Endothelial cell (in vitro differentiated cells): ENCODE data around the gene PODXL2. TPM values are rescaled to one million over a fixed set of nuclear protein-coding genes. Genes with fewer than 3 reads are reported as not detected.

Experiments used
- DNase-seq: peaks from one replicate; pipeline ENCODE4 v3.0.0; 2021; ENCODE audit warnings: low spot score
- H3K27ac Mint-ChIP-seq: one replicate; pipeline ENCODE4 v1.8.0; 2021; ENCODE audit warnings: mixed read lengths, inconsistent platforms; ENCODE audit not compliant: unreplicated experiment
- H3K27me3 Mint-ChIP-seq: one replicate; pipeline ENCODE4 v1.8.0; 2021; ENCODE audit warnings: mild to moderate bottlenecking, moderate library complexity, mixed read lengths, inconsistent platforms; ENCODE audit not compliant: unreplicated experiment
- H3K36me3 Mint-ChIP-seq: one replicate; pipeline ENCODE4 v1.8.0; 2021; ENCODE audit warnings: mild to moderate bottlenecking, low read depth, mixed read lengths, inconsistent platforms; ENCODE audit not compliant: unreplicated experiment
- H3K4me1 Mint-ChIP-seq: one replicate; pipeline ENCODE4 v1.8.0; 2021; ENCODE audit warnings: mild to moderate bottlenecking, mixed read lengths, inconsistent platforms; ENCODE audit not compliant: unreplicated experiment
- H3K4me3 Mint-ChIP-seq: one replicate; pipeline ENCODE4 v1.8.0; 2021; ENCODE audit warnings: mild to moderate bottlenecking, mixed read lengths, inconsistent platforms; ENCODE audit not compliant: unreplicated experiment
- H3K9me3 Mint-ChIP-seq: one replicate; pipeline ENCODE4 v1.8.0; 2021; ENCODE audit warnings: mixed read lengths, inconsistent platforms; ENCODE audit not compliant: unreplicated experiment
- CTCF ChIP-seq: fragments of 200-600 bp; sonication (generic); IDR thresholded peaks from one replicate; pipeline ENCODE4 v1.5.0; 2021; ENCODE audit warnings: antibody characterized with exemption; ENCODE audit not compliant: unreplicated experiment
- total RNA-seq: library from RNA; stranded (reverse); fragmentation: NEBNext Ultra II Directional; extraction: Animal tissue kit (Norgen Biotek cat#: 25700); gene quantifications from one replicate; pipeline ENCODE4 v1.2.1, GENCODE V29; 2021; ENCODE audit not compliant: unreplicated experiment

Gene PODXL2
- total RNA-seq, 1 donor from 2014 or later: 16.4 TPM

- H3K9me3 Mint-ChIP-seq: no peaks in the 10 kb centered on the region
- H3K36me3 Mint-ChIP-seq: no peaks in the 10 kb centered on the region
- peak overlapping the region; percentile 12 for H3K4me3 Mint-ChIP-seq
- peaks cover 3% of the 10 kb centered on the region for H3K4me1 Mint-ChIP-seq
- H3K27ac Mint-ChIP-seq: no peak overlapping the region
- no peak for DNase-seq
- TF ChIP-seq CTCF: no peak
- H3K27me3 Mint-ChIP-seq: peaks cover 7% of the 10 kb centered on the region
Measured at GRCh38 chr3:127668906-127669305, 39.9 kb downstream of the PODXL2 start.

GRCh38 chr3:127669541-127670228 lies 40.7 kb downstream of the PODXL2 start:
- Mint-ChIP-seq H3K27me3 (peaks cover 9% of the 10 kb centered on the region), H3K4me1 (peaks cover 6% of the 10 kb centered on the region), H3K4me3 (no peak overlapping the region), H3K9me3 (no peaks in the 10 kb centered on the region), H3K27ac (no peak overlapping the region), H3K36me3 (peaks cover 2% of the 10 kb centered on the region)
- no peak for DNase-seq
- no peak for TF ChIP-seq CTCF

- peaks cover 9% of the 10 kb centered on the region for H3K4me1 Mint-ChIP-seq
- no peak for TF ChIP-seq CTCF
- H3K9me3 Mint-ChIP-seq: no peaks in the 10 kb centered on the region
- peaks cover 5% of the 10 kb centered on the region for H3K36me3 Mint-ChIP-seq
- peaks cover 11% of the 10 kb centered on the region for H3K27me3 Mint-ChIP-seq
- H3K27ac Mint-ChIP-seq: no peak overlapping the region
- no peak for DNase-seq
- no peak overlapping the region for H3K4me3 Mint-ChIP-seq
Measured at GRCh38 chr3:127670229-127670559, 41.2 kb downstream of the PODXL2 start.

- no peaks in the 10 kb centered on the region for H3K9me3 Mint-ChIP-seq
- H3K27ac Mint-ChIP-seq: no peak overlapping the region
- no peak overlapping the region for H3K4me3 Mint-ChIP-seq
- no peak for DNase-seq
- peaks cover 14% of the 10 kb centered on the region for H3K27me3 Mint-ChIP-seq
- TF ChIP-seq CTCF: no peak
- H3K4me1 Mint-ChIP-seq: peaks cover 9% of the 10 kb centered on the region
- H3K36me3 Mint-ChIP-seq: peaks cover 5% of the 10 kb centered on the region
Measured at GRCh38 chr3:127670761-127671522, 42.0 kb downstream of the PODXL2 start.
